K562 (cell line): Measurements from ENCODE around the gene LARP6.

ENCODE experiments used
- BACH1 ChIP-seq: fragments of 200-800 bp; sonication (Bioruptor generic); IDR thresholded peaks from 2 replicates; pipeline ENCODE4 v1.6.1; 2016; ENCODE audit warnings: missing genetic modification characterization, missing compliant biosample characterization
- CHD2 ChIP-seq: IDR thresholded peaks from 2 replicates; pipeline ENCODE4 v1.6.1; 2011; ENCODE audit warnings: low read depth, low read length
- FOXK1 ChIP-seq: sonication (generic); formaldehyde crosslinking; IDR thresholded peaks from 2 replicates; pipeline ENCODE4 v1.8.0; 2022; ENCODE audit warnings: missing genetic modification reagents, mild to moderate bottlenecking, borderline replicate concordance
- NUFIP1 ChIP-seq: fragments of 450-650 bp; IDR thresholded peaks from 2 replicates; pipeline ENCODE4 v1.6.1; 2018; ENCODE audit not compliant: partially characterized antibody
- PHB2 ChIP-seq: fragments of 450-650 bp; IDR thresholded peaks from 2 replicates; pipeline ENCODE4 v1.6.1; 2017; ENCODE audit warnings: low read depth
- POLR2AphosphoS5 ChIP-seq: IDR thresholded peaks from 2 replicates; pipeline ENCODE4 v1.6.1; 2011; ENCODE audit warnings: mild to moderate bottlenecking, low read depth, low read length, moderate library complexity; ENCODE audit not compliant: control insufficient read depth, insufficient read depth
- SP1 ChIP-seq: sonication (generic); formaldehyde crosslinking; IDR thresholded peaks from 2 replicates; pipeline ENCODE4 v1.8.1; 2022; ENCODE audit warnings: mild to moderate bottlenecking, missing genetic modification reagents
- TCF7 ChIP-seq: sonication (generic); IDR thresholded peaks from 2 replicates; pipeline ENCODE4 v1.6.1; 2016; ENCODE audit warnings: antibody characterized with exemption, borderline replicate concordance
- ZNF263 ChIP-seq: sonication (generic); formaldehyde crosslinking; IDR thresholded peaks from 2 replicates; pipeline ENCODE4 v1.8.0; 2022; ENCODE audit warnings: mild to moderate bottlenecking, missing genetic modification reagents, borderline replicate concordance
- ZNF766 ChIP-seq: fragments of 200-800 bp; sonication (Bioruptor generic); conservative IDR thresholded peaks from 2 replicates; pipeline ENCODE4 v1.6.1; 2016; ENCODE audit warnings: missing genetic modification characterization, missing compliant biosample characterization
- TF ChIP-seq, protein P1 (sequence below): fragments of 450-650 bp; formaldehyde crosslinking; IDR thresholded peaks from 2 replicates; pipeline ENCODE4 v1.4.0; 2022; ENCODE audit warnings: missing genetic modification characterization
- TF ChIP-seq, protein P2 (sequence below), 2 experiments: fragments of 450-650 bp in 1 of 2; IDR thresholded peaks; 2 replicates each; pipeline ENCODE4 v1.6.1; 2011 to 2017; ENCODE audit warnings: low read depth in 2 of 2, antibody characterized with exemption in 1 of 2, borderline replicate concordance in 1 of 2, low read length in 1 of 2, mild to moderate bottlenecking in 1 of 2, mixed read lengths in 1 of 2; ENCODE audit not compliant: control insufficient read depth in 1 of 2
- TF ChIP-seq, protein P3 (sequence below), 3 experiments: IDR thresholded peaks in 2 of 3; conservative IDR thresholded peaks in 1 of 3; 2 replicates each; pipeline ENCODE4 v1.5.1; 2011 to 2012; ENCODE audit warnings: low read length in 3 of 3, mild to moderate bottlenecking in 3 of 3, control low read depth in 2 of 3, improper control_type of control experiment in 1 of 3, inconsistent platforms in 1 of 3, low read depth in 1 of 3, mixed read lengths in 1 of 3, moderate library complexity in 1 of 3; ENCODE audit not compliant: insufficient read depth in 2 of 3
- TF ChIP-seq, protein P4 (sequence below), 3 experiments: fragments of 200-800 bp in 1 of 3; sonication (Bioruptor generic) in 1 of 3; sonication (generic) in 1 of 3; formaldehyde crosslinking in 1 of 3; IDR thresholded peaks; 2 replicates each; pipeline versions ENCODE4 v1.6.1 to v1.8.0; 2016 to 2022; ENCODE audit warnings: mild to moderate bottlenecking in 2 of 3, missing compliant biosample characterization in 2 of 3, missing genetic modification characterization in 2 of 3, missing genetic modification reagents in 1 of 3

DNA sequence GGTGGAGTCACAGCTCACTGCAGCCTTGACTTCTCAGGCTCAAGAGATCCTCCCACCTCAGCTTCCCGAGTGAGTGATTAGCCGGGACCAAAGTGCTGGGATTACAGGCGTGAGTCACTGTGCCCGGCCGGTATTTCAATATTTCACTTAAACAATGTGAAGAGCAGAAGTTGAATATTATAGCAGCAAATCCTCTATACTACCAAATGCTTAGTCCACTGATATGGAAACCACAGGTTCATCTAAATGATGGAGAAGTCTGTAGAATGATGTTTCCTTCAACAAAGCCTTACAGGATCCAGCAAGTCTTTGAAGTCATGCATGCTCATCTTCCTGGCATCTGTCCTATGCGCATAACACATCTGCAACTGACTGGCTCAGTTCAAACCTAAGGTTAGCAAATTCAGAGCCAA lies 70.3 kb downstream of the LARP6 start:
- TF ChIP-seq ZNF263 (CRISPR knock-in tag) (no peak), SP1 (CRISPR knock-in tag) (no peak), BACH1 (tag) (no peak), POLR2AphosphoS5 (no peak), FOXK1 (CRISPR knock-in tag) (no peak), ZNF766 (CRISPR knock-in tag) (no peak), CHD2 (no peak), NUFIP1 (no peak), TCF7 (no peak), PHB2 (no peak)
- TF ChIP-seq, protein P1, sequence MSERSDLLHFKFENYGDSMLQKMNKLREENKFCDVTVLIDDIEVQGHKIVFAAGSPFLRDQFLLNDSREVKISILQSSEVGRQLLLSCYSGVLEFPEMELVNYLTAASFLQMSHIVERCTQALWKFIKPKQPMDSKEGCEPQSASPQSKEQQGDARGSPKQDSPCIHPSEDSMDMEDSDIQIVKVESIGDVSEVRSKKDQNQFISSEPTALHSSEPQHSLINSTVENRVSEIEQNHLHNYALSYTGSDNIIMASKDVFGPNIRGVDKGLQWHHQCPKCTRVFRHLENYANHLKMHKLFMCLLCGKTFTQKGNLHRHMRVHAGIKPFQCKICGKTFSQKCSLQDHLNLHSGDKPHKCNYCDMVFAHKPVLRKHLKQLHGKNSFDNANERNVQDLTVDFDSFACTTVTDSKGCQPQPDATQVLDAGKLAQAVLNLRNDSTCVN (CRISPR knock-in tag) = no peak
- TF ChIP-seq, protein P2, sequence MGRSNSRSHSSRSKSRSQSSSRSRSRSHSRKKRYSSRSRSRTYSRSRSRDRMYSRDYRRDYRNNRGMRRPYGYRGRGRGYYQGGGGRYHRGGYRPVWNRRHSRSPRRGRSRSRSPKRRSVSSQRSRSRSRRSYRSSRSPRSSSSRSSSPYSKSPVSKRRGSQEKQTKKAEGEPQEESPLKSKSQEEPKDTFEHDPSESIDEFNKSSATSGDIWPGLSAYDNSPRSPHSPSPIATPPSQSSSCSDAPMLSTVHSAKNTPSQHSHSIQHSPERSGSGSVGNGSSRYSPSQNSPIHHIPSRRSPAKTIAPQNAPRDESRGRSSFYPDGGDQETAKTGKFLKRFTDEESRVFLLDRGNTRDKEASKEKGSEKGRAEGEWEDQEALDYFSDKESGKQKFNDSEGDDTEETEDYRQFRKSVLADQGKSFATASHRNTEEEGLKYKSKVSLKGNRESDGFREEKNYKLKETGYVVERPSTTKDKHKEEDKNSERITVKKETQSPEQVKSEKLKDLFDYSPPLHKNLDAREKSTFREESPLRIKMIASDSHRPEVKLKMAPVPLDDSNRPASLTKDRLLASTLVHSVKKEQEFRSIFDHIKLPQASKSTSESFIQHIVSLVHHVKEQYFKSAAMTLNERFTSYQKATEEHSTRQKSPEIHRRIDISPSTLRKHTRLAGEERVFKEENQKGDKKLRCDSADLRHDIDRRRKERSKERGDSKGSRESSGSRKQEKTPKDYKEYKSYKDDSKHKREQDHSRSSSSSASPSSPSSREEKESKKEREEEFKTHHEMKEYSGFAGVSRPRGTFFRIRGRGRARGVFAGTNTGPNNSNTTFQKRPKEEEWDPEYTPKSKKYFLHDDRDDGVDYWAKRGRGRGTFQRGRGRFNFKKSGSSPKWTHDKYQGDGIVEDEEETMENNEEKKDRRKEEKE (IDR thresholded peaks at IDR 0.05; ENCODE audit: borderline replicate concordance in 1 of 2, control insufficient read depth in 1 of 2, low read depth in 2 of 2, low read length in 1 of 2) = no peak
- TF ChIP-seq, protein P3, sequence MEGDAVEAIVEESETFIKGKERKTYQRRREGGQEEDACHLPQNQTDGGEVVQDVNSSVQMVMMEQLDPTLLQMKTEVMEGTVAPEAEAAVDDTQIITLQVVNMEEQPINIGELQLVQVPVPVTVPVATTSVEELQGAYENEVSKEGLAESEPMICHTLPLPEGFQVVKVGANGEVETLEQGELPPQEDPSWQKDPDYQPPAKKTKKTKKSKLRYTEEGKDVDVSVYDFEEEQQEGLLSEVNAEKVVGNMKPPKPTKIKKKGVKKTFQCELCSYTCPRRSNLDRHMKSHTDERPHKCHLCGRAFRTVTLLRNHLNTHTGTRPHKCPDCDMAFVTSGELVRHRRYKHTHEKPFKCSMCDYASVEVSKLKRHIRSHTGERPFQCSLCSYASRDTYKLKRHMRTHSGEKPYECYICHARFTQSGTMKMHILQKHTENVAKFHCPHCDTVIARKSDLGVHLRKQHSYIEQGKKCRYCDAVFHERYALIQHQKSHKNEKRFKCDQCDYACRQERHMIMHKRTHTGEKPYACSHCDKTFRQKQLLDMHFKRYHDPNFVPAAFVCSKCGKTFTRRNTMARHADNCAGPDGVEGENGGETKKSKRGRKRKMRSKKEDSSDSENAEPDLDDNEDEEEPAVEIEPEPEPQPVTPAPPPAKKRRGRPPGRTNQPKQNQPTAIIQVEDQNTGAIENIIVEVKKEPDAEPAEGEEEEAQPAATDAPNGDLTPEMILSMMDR (IDR thresholded peaks at IDR 0.05 in 2 of 3, conservative IDR thresholded peaks at IDR 0.05 in 1 of 3; ENCODE audit: insufficient read depth in 2 of 3, low read depth in 1 of 3, low read length in 3 of 3) = no peak
- TF ChIP-seq, protein P4, sequence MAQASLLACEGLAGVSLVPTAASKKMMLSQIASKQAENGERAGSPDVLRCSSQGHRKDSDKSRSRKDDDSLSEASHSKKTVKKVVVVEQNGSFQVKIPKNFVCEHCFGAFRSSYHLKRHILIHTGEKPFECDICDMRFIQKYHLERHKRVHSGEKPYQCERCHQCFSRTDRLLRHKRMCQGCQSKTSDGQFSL (CRISPR knock-in tag; IDR thresholded peaks at IDR 0.05) = no peak
- TF ChIP-seq, protein P4 (tag; IDR thresholded peaks at IDR 0.05) = no peak
